Activated CD4-positive, alpha-beta T cell treated with anti-CD3 and anti-CD28 coated beads for 48 hours (primary cell): ENCODE measurements around the gene UXS1.
"Not testable (repeated sequence)": the region's sequence is repeated elsewhere in the genome, so short reads cannot be mapped to it uniquely, and the experiment has no call there.

Source experiments
- DNase-seq: peaks from one replicate; pipeline ENCODE4 v3.0.0-alpha.2; 2020

The UXS1 gene

DNA sequence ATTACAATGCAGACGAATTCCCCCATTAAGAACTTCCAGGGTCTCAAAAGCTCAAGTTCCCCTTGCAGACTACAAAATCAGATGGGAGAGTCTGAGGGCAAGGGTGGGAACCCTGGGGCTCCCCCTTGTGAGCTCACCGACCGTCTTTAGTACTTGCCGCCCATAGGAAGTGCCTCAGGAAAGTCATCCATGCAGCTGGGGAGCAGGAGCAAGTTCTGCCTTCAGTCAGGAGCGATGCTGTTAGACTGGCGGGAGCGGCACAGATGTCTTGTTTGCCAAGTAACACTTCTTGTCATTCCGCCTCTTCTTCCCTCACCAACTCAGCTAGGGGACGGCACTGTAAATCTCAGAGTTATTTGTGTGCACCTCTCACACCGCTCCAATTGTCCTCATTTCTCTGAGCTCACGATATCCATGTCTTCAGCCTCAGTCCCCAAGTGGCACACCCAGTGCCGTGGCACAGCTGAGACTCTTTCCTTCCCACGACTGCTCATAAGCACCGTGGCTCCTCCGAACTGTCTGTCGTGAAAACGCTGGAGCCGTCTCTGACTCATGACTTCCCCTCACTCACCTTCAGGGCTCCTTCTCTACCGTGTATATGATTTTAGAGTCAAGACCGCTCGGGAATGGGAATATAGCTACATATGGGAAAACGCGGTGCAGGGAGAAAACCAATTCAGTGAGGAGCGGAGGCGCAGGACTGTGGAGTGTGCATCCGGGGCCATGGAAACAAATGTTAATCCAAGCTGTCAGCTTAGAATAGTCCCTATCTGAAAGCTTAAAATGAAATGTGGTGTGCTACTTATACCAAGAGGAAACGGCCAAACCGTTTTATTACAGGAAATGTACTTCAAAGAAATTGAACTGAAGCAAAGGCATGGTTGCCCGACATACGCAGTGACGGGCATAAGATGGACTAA lies 34.0 kb downstream of the UXS1 start:
- peak; percentile 70 for DNase-seq

GRCh38 chr2:106158871-106159270 lies 35.2 kb downstream of the UXS1 start:
- no peak for DNase-seq

DNA sequence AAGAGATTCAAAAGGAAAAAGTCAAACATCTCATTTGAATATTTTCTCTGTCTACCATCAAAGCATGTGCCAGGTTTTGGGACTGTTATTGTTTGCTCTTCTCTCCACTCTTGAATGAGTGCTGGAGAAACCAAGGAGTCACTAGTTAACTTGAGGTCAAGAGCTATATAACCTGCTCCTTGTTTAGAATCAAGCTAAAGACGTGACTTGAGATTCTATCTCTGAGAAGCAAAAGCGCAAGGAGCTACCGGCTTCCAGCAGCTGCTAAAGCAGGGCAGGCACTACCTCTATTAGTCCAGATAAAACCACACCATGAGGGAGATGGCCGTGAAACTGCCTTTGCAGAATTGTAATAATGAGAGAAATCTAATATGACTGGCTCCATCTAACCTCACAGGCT lies 36.0 kb downstream of the UXS1 start:
- DNase-seq = no peak

- DNase-seq = no peak
Measured at GRCh38 chr2:106157416-106157815, 36.7 kb downstream of the UXS1 start.

DNA sequence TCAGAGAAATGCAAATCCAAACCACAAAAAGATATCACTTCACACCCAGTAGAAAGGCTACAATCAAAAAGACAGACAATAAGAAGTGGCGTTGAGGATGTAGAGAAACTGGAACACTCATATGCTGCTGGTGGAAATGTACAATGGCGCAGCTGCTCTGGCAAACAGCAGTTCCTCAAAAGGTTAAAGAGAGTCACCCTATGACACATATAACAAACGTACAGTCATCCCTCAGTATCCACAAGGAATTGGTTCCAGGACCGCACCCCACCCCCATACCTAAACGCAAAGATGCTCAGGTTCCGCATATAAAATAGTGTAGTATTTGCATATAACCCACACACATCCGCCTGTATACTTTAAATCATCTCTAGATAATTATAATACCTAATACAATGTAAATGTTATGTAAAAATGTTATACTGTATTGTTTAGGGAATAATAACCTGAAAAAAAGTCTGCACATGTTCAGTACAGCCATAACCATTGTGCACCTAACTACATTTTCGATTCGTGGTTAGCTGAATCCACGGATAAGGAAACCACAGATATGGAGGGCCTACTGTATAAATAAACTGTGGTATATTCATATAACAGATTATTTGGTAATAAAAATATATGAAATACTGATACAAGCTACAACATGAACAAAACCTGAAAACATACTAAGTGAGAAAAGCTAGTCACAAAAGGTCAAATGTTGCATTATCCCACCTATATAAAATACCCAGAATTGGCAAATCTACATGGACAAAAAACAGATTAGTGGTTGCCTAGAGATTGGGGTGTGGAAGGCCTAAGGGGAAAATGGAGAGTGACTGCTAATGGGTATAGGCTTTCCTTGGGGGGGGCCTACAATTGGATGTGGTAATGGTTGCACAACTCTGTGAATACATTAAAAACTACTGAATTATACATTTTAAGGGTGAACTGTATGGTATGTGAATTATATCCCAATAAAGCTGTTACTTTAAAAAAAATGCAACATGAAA lies 37.5 kb downstream of the UXS1 start:
- DNase-seq = no peak

DNA sequence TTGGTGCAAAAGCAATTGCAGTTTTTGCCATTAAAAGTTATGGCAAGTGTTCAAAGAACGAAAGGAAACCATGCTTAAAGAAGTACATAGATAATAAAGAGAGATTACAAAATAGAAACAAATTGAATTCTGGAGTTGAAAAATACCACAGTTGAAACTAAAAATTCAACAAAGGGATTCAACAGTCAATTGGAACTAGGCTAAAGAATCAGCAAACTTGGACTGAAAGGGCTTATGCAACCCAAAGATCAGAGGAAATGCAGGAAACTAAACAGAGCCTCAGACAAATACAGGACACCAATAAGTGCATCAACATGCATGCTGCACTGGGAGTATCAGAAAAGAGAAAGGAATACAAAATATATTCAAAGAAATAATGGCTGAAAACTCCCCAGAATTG lies 40.3 kb downstream of the UXS1 start:
- no peak for DNase-seq

GRCh38 chr2:106147665-106148064 lies 46.4 kb downstream of the UXS1 start:
- no peak for DNase-seq

DNA sequence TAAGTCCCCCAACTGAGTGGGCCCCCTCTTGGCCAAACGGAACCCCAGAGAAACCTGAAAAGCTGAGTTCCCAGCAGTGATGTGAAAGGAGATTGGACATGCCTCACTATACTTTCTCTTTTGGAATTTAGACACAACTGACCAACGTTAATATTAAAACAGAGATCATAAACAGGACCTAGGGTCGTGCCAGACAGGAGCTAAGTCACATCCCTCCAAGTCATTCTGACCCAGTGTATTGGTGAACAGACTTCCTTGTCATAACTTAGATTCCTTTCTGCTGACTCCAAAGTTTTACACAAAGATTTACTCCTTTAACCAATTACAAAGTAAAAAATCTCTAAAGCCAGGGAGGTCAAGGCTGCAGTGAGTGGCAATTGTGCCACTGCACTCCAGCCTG lies 46.9 kb downstream of the UXS1 start:
- no peak for DNase-seq

DNA sequence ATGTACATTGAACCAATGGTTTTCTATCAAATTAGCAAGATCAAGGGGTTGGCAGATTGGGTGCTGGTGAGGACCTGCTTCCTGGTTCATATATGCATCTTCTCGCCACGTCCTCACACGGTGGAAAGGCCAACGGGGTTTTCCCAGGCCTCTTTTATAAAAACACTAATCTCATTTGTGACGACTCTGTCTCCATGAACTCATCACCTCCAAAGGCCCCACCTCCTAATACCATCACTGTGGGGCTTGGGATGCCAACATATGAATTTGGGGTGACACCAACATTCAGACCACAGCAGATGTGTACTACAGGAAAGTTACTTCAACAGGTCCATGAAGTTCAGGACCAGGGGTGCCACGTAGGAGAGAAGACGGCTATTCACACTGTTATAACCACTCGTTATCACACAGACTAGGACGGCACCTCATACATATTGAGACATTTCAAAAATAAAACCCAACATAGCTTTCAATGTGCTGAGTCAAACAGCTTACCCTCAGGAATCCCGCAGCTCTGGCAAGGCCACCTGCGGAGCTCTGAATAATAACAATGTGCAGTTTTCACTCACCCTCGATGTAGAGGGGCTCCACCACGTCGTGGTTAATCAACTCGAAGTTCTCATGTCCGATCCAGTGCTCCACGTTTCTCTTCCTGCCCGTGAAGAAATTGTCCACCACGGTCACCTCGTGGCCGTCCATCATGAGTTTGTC lies 49.3 kb downstream of the UXS1 start:
- DNase-seq = peak; percentile 58

- no peak for DNase-seq
Measured at GRCh38 chr2:106143495-106144215, 50.4 kb downstream of the UXS1 start.

GRCh38 chr2:106142683-106143082 lies 51.4 kb downstream of the UXS1 start:
- DNase-seq = peak; percentile 42

DNA sequence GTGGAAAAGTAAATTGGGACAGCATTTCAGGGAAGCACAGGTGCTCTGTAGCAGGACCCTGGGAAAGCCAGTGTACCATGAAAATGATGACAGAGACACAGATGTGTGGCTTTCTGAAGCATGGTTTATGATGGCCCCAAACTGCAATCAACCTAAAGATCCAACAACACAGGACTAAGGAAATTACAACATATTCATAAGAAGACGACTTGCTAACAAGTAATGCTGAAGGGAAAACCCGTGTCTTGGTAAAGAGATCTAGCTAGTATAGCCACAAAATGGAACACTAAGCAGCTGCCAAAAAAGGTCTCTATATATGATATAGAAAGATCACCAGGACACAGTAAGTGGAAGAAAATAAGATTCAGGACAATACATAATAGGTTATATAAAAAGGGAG lies 53.2 kb downstream of the UXS1 start:
- DNase-seq = no peak

- DNase-seq = no peak
Measured at GRCh38 chr2:106140113-106140512, 54.0 kb downstream of the UXS1 start.

DNA sequence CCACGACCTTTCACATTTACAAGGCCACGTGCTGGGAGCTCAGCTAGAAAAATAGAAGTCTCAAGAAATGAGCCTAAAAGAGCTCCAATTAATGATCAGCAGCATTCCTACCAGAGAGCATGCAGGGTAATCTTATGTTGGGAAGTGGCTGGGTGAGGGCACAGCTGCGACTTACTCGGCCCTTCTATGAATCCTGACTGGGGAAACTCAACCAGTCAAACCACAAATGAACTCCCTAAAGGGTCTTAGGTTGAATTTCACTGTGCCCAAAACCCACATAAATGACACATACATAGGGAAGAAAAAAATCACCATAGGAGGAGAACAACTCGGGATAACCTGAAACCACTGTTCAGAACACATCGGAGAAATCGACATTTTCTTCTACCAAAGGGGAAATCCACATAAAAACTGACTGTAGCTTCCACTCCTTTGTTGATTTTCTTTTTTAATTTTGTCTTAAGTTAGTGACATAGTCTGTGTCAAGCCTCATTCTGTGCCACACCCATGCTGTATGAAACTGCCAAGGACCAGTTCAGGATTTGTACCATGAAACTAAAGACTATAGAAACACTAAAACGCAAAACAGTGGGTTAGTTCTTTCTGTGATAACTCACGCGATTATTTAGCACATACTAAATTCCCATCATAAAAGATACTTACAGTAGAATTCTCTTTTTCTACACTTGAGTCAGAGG lies 54.7 kb downstream of the UXS1 start:
- DNase-seq = no peak

GRCh38 chr2:106138543-106139237 lies 55.4 kb downstream of the UXS1 start:
- DNase-seq = no peak

- no peak for DNase-seq
Measured at GRCh38 chr2:106137731-106138521, 56.2 kb downstream of the UXS1 start.

DNA sequence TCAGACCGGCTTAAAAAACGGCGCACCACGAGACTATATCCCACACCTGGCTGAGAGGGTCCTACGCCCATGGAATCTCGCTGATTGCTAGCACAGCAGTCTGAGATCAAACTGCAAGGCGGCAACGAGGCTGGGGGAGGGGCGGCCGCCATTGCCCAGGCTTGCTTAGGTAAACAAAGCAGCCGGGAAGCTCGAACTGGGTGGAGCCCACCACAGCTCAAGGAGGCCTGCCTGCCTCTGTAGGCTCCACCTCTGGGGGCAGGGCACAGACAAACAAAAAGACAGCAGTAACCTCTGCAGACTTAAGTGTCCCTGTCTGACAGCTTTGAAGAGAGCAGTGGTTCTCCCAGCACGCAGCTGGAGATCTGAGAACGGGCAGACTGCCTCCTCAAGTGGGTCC lies 62.9 kb downstream of the UXS1 start:
- DNase-seq = not testable (repeated sequence)

GRCh38 chr2:106130251-106130998 lies 63.7 kb downstream of the UXS1 start:
- DNase-seq = no peak

GRCh38 chr2:106129592-106129991 lies 64.5 kb downstream of the UXS1 start:
- no peak for DNase-seq
